Stimulated activated naive B cell treated with anti-CD40 and anti-IgM and Interleukin-4, amounts not matched to agents 10 μg/mL and 1 μg/mL and 100 μg/mL, for 72 hours (primary cell): ENCODE measurements around the gene DOC2A.
"Not testable (repeated sequence)": the region's sequence is repeated elsewhere in the genome, so short reads cannot be mapped to it uniquely, and the experiment has no call there.

Experiments
- ATAC-seq, 2 donors: fragments of 150-1000 bp; cut with Tn5 transposase; replicated peaks; 2 replicates each; pipeline ENCODE4 v1.10.0; 2021; ENCODE audit warnings: moderate library complexity in 1 of 2
- DNase-seq: peaks from one replicate; pipeline ENCODE4 v3.0.0; 2021
- H3K27ac Mint-ChIP-seq: one replicate; pipeline ENCODE4 v1.8.0; 2022; ENCODE audit warnings: mild to moderate bottlenecking, mixed read lengths
- H3K27me3 Mint-ChIP-seq, 2 donors: one replicate each; pipeline ENCODE4 v1.8.0; 2022; ENCODE audit warnings: mixed read lengths in 2 of 2
- H3K36me3 Mint-ChIP-seq, 2 donors: one replicate each; pipeline ENCODE4 v1.8.0; 2022; ENCODE audit warnings: mixed read lengths in 2 of 2, mild to moderate bottlenecking in 1 of 2
- H3K4me1 Mint-ChIP-seq, 2 donors: one replicate each; pipeline ENCODE4 v1.8.0; 2022; ENCODE audit warnings: mixed read lengths in 2 of 2, mild to moderate bottlenecking in 1 of 2
- H3K4me3 Mint-ChIP-seq, 2 donors: one replicate each; pipeline ENCODE4 v1.8.0; 2022; ENCODE audit warnings: mild to moderate bottlenecking in 2 of 2, mixed read lengths in 2 of 2, moderate library complexity in 1 of 2
- H3K9me3 Mint-ChIP-seq, 2 donors: one replicate each; pipeline ENCODE4 v1.8.0; 2022; ENCODE audit warnings: mixed read lengths in 2 of 2, mild to moderate bottlenecking in 1 of 2

The DOC2A gene

GRCh38 chr16:30010844-30011713 lies at the start of gene DOC2A:
Gene DOC2A (minus strand): TSS chr16:30011027. CDS start chr16:30010222, 805 bp downstream.
- peaks cover 14 to 27% of the 10 kb centered on the region in 2 donors for H3K4me1 Mint-ChIP-seq
- H3K9me3 Mint-ChIP-seq = no peaks in the 10 kb centered on the region
- peak within 1 kb of the TSS; percentile 85 for H3K27ac Mint-ChIP-seq
- DNase-seq = no peak
- peak within 1 kb of the TSS; percentile 83 to 90 for H3K4me3 Mint-ChIP-seq
- peaks cover 5 to 14% of the 10 kb centered on the region in 2 donors for H3K36me3 Mint-ChIP-seq
- peak; percentile 52 to 61 for ATAC-seq
- peaks cover 26 to 37% of the 10 kb centered on the region in 2 donors for H3K27me3 Mint-ChIP-seq

- Mint-ChIP-seq H3K9me3 (no peaks in the 10 kb centered on the region), H3K4me1 (peaks cover 14 to 19% of the 10 kb centered on the region in 2 donors), H3K27me3 (no peaks in the 10 kb centered on the region), H3K27ac (no peak overlapping the region), H3K36me3 (peaks cover 1 to 10% of the 10 kb centered on the region in 2 donors), H3K4me3 (no peak overlapping the region)
- ATAC-seq (no peak), DNase-seq (no peak)
Measured at GRCh38 chr16:30060346-30060745, 49.5 kb upstream of the DOC2A start.

GRCh38 chr16:30054959-30055553 lies 44.2 kb upstream of the DOC2A start:
- H3K9me3 Mint-ChIP-seq = no peaks in the 10 kb centered on the region
- H3K36me3 Mint-ChIP-seq = no peaks in the 10 kb centered on the region

GRCh38 chr16:30054451-30054850 lies 43.6 kb upstream of the DOC2A start:
- Mint-ChIP-seq H3K9me3 (no peaks in the 10 kb centered on the region), H3K27ac (no peak overlapping the region), H3K27me3 (no peaks in the 10 kb centered on the region), H3K36me3 (no peaks in the 10 kb centered on the region), H3K4me3 (peak overlapping the region; percentile 36 to 39), H3K4me1 (peaks cover 20 to 26% of the 10 kb centered on the region in 2 donors)
- DNase-seq = no peak
- no peak for ATAC-seq

More at GRCh38 chr16:30054959-30055553, 44.2 kb upstream of the DOC2A start:
- Mint-ChIP-seq H3K27me3 (no peaks in the 10 kb centered on the region), H3K4me3 (no peak overlapping the region), H3K4me1 (peaks cover 20 to 26% of the 10 kb centered on the region in 2 donors), H3K27ac (no peak overlapping the region)
- ATAC-seq (peak; percentile 65 to 71), DNase-seq (no peak)

- peaks cover 20 to 26% of the 10 kb centered on the region in 2 donors for H3K4me1 Mint-ChIP-seq
- peak; percentile 26 to 38 for ATAC-seq
- no peaks in the 10 kb centered on the region for H3K27me3 Mint-ChIP-seq
- DNase-seq = no peak
- H3K4me3 Mint-ChIP-seq = peak overlapping the region; percentile 86 to 93
- no peaks in the 10 kb centered on the region for H3K36me3 Mint-ChIP-seq
- no peak overlapping the region for H3K27ac Mint-ChIP-seq
- no peaks in the 10 kb centered on the region for H3K9me3 Mint-ChIP-seq
Measured at GRCh38 chr16:30053376-30054015, 42.7 kb upstream of the DOC2A start.

GRCh38 chr16:30052671-30053372 lies 42.0 kb upstream of the DOC2A start:
- ATAC-seq (peak; percentile 86 to 89), DNase-seq (peak; percentile 90)
- Mint-ChIP-seq H3K36me3 (no peaks in the 10 kb centered on the region), H3K9me3 (no peaks in the 10 kb centered on the region), H3K4me1 (peaks cover 20 to 26% of the 10 kb centered on the region in 2 donors), H3K27me3 (no peaks in the 10 kb centered on the region), H3K4me3 (peak overlapping the region; percentile 86 to 93), H3K27ac (peak overlapping the region; percentile 92)

- H3K27ac Mint-ChIP-seq = peak overlapping the region; percentile 25
- no peak for DNase-seq
Measured at GRCh38 chr16:30051518-30051917, 40.7 kb upstream of the DOC2A start.

GRCh38 chr16:30049871-30050270 lies 39.0 kb upstream of the DOC2A start:
- no peak for DNase-seq
- no peaks in the 10 kb centered on the region for H3K9me3 Mint-ChIP-seq
- ATAC-seq = no peak
- H3K36me3 Mint-ChIP-seq = no peaks in the 10 kb centered on the region
- no peak overlapping the region for H3K4me3 Mint-ChIP-seq
- peaks cover 17 to 20% of the 10 kb centered on the region in 2 donors for H3K4me1 Mint-ChIP-seq
- H3K27me3 Mint-ChIP-seq = peaks cover 0 to 5% of the 10 kb centered on the region in 2 donors
- no peak overlapping the region for H3K27ac Mint-ChIP-seq

More at GRCh38 chr16:30051518-30051917, 40.7 kb upstream of the DOC2A start:
- no peak for ATAC-seq
- Mint-ChIP-seq H3K27me3 (no peaks in the 10 kb centered on the region), H3K4me1 (peaks cover 20 to 26% of the 10 kb centered on the region in 2 donors), H3K36me3 (no peaks in the 10 kb centered on the region), H3K9me3 (no peaks in the 10 kb centered on the region), H3K4me3 (peak overlapping the region in 1 of 2 donors; percentile 74)

GRCh38 chr16:30046588-30046987 lies 35.8 kb upstream of the DOC2A start:
- DNase-seq = no peak
- H3K27me3 Mint-ChIP-seq = peaks cover 0 to 5% of the 10 kb centered on the region in 2 donors
- H3K36me3 Mint-ChIP-seq = no peaks in the 10 kb centered on the region
- H3K4me3 Mint-ChIP-seq = no peak overlapping the region
- H3K27ac Mint-ChIP-seq = no peak overlapping the region
- H3K4me1 Mint-ChIP-seq = peaks cover 0 to 1% of the 10 kb centered on the region in 2 donors
- ATAC-seq = no peak
- H3K9me3 Mint-ChIP-seq = no peaks in the 10 kb centered on the region

- Mint-ChIP-seq H3K9me3 (no peaks in the 10 kb centered on the region), H3K27me3 (peaks cover 0 to 5% of the 10 kb centered on the region in 2 donors), H3K27ac (no peak overlapping the region), H3K36me3 (no peaks in the 10 kb centered on the region), H3K4me3 (no peak overlapping the region), H3K4me1 (no peaks in the 10 kb centered on the region)
- ATAC-seq = no peak
- DNase-seq = no peak
Measured at GRCh38 chr16:30046178-30046577, 35.4 kb upstream of the DOC2A start.

GRCh38 chr16:30041841-30042240 lies 31.0 kb upstream of the DOC2A start:
- Mint-ChIP-seq H3K36me3 (no peaks in the 10 kb centered on the region), H3K27me3 (peaks cover 0 to 5% of the 10 kb centered on the region in 2 donors), H3K4me3 (no peak overlapping the region), H3K27ac (no peak overlapping the region), H3K4me1 (peaks cover 2 to 6% of the 10 kb centered on the region in 2 donors), H3K9me3 (no peaks in the 10 kb centered on the region)
- DNase-seq (no peak), ATAC-seq (no peak)

GRCh38 chr16:30040690-30041089 lies 29.9 kb upstream of the DOC2A start:
- H3K27ac Mint-ChIP-seq, H3K4me1 Mint-ChIP-seq, H3K4me3 Mint-ChIP-seq, ATAC-seq, DNase-seq, H3K27me3 Mint-ChIP-seq, H3K9me3 Mint-ChIP-seq, H3K36me3 Mint-ChIP-seq: not testable (repeated sequence)

GRCh38 chr16:30040221-30040620 lies 29.4 kb upstream of the DOC2A start:
- H3K36me3 Mint-ChIP-seq = no peaks in the 10 kb centered on the region
- H3K27me3 Mint-ChIP-seq = peaks cover 3 to 6% of the 10 kb centered on the region in 2 donors
- H3K9me3 Mint-ChIP-seq = no peaks in the 10 kb centered on the region
- H3K27ac Mint-ChIP-seq = no peak overlapping the region
- H3K4me1 Mint-ChIP-seq = peaks cover 2 to 6% of the 10 kb centered on the region in 2 donors
- ATAC-seq (peak; percentile 68 to 89), DNase-seq (no peak)
- H3K4me3 Mint-ChIP-seq = no peak overlapping the region

- Mint-ChIP-seq H3K27me3 (peaks cover 52 to 60% of the 10 kb centered on the region in 2 donors), H3K4me1 (peaks cover 12 to 13% of the 10 kb centered on the region in 2 donors), H3K9me3 (no peaks in the 10 kb centered on the region), H3K4me3 (no peak overlapping the region), H3K36me3 (no peaks in the 10 kb centered on the region), H3K27ac (no peak overlapping the region)
- peak; percentile 41 for DNase-seq
- ATAC-seq = peak; percentile 63 to 75
Measured at GRCh38 chr16:30033270-30033669, 22.4 kb upstream of the DOC2A start.
